Right forelimb (tissue), 1 donor: ENCODE results near the gene COL6A2.
"Not testable (repeated sequence)": the region's sequence is repeated elsewhere in the genome, so short reads cannot be mapped to it uniquely, and the experiment has no call there.

Source experiments
- DNase-seq: peaks from one replicate; pipeline ENCODE4 v3.0.0-alpha.2; 2018

Gene COL6A2

DNA sequence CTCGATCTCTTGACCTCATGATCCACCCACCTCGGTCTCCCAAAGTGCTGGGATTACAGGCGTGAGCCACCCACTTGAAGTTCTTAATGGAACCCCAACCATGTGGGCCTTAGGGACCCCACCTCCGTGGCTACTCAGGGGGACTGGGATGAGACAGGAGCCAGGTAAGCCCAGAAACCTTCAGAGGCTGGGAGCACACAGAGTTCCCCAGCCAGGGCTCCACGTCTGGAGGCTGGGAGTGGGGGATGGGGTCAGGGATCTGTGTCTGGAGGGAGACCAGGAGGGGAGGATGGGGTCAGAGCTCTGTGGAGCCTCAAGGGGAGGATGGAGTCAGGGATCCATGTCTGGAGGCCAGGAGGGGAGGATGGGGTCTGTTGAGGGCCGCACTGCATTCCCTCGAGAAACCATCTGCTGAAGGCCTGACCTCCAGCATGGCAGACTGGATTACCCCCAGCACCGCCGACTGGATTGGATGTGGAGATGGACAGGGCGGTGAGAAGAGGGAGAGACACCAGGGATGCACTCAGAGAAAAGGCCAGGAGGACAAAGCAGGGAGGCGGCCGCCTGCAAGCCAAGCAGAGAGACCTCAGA, 59.6 kb downstream of the COL6A2 start:
- DNase-seq, result peak; percentile 28

DNA sequence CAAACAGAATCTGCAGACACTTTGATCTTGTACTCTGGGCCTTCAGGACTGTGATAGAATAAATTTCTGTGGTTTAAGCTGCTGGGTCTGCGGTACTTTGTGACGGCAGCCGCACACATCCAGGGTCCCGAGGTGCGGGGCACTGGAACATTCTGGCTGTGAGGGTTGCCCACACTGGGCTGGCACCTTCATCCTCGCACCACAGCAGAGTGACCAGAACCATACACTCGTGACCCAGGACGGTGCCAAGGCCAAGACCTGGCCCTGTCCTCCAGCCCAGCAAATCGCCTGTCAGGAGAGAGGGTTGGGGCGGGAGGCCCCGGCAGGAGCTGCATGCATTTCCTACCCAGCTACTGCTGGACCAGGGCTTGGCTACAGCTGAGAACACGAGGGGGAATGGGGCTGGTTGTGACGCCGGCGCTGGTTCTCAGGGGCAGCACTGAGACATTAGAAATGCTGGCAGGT, 60.1 kb downstream of the COL6A2 start:
- DNase-seq, result no peak

DNA sequence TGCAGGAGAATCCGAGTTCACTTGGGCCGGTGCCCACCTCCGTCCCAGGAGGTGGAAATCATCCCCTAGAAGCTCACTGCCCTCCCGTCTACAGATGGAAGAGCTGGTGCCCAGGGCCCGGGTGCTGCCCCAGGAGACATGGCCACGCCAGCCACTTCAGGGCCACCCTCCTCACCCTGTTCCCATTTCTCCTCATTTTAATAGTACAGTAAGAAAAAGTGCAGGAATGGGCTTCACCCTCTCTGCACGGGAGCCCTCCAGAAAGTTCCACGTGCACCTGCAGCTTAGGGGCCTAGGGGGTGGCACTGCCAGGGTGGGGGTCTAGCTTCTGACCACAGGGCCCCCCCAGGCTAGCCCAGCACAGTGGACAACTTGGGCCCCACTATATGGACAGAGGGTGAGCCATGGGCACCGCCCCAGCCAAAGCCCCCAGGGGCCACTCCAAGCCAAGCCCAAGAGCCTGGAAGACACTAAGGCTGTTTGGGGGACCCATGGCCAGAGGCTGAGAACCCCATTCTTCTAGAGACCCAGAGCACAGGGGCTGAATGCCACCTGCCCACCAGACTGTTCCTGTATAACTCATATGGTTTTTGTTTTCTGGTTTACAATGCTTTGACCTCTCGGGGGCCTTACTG, 60.9 kb downstream of the COL6A2 start:
- DNase-seq, result peak; percentile 34

DNA sequence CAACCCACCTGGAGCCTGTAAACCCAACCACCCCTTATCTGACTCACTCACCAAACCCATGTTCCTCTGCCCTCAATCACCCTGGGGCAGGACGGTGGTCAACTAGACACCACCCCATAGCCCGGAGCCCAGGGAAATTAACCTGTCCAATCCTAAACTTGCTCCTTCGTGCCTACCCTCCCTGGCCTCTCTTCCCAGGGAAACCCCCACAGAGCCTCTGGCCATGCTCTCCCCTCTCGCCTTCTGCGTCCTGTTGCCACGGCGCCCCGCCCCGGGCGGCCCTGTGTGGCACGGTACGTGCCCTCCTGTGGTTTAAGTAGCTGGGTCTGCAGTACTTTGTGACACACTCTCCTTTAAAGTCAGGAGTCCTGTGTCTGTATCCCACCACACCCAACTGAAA, 61.5 kb downstream of the COL6A2 start:
- peak; percentile 32 for DNase-seq

DNA sequence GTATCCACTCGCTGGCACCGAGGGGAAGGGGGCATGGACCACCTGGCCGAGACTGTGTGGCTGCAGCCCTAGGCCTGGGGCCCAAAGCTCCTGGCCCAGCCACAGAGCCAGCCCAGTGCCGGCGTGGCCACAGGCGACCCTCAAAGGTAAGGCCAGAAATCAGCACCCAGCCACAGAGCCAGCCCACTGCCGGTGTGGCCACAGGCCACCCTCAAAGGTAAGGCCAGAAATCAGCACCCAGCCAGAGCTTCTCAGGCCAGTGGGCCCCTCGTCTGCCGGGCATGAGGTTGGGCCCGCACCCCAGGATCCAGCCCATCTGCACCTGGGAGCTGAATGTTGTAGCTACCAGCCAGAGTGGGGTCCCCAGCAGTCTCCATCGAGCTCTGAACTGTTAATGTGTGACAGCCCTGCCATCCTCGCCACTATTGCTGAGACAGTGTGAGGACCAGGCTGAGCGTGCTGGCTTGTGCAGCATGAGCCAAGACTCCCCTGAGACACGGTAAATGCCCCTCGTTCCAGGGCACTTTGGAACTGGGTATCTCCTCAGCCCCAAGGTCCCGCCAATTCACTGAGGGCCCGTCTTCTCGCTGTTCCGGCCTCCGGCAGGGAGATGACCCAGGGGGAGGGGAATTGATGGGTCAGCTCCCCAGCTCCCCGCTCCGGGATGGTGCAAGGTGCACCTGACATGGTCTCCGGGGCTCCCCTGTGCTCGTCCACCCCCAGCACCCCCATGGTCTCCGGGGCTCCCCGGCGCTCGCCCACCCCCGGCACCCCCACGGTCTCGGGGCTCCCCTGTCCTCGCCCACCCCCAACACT, 62.1 kb downstream of the COL6A2 start:
- DNase-seq, result peak; percentile 32

DNA sequence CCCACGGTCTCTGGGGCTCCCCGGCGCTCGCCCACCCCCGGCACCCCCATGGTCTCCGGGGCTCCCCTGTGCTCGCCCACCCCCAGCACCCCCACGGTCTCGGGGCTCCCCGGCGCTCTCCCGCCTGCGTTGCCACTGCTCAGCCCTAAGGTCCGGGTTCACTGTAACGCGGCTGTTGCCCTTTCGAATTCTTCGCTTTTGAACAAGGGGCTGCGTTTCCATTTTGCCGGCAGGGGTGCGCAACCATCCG, 62.7 kb downstream of the COL6A2 start:
- peak; percentile 44 for DNase-seq

DNA sequence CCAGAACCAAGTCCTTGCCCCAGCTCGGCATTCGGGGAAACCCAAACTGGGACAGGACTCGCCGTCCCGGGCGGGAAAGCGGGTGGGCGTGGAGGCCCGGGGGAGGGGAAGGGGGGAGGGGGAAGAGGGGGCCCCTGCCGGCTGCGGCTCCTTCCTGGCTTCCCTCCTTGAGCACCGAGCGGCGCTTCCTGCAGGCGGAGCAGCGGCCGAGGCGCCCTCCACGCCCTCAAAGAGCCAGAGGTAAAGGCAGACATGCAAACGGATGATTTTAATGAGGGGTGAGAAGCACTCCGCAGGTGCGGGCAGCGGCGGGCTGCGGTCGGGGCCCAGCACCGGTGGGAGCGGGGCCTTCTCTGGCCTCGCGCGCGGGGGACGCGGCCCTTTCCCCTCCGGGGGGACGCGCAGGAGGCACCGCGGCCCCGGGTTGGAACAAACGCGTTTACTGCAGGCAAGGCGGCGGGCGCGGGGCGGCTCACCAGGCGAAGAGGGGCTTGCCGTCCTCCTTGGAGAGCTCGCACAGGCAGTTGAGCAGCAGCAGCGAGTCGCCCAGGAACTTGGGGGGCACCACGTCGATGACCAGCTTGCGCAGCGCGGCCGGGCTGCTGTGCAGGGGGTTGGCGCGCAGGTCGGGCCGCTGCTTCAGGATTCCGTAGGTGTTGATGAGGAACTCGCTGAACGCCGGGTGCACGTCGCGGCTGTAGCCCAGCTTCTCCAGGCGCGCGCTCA, 63.2 kb downstream of the COL6A2 start:
- peak; percentile 36 for DNase-seq

DNA sequence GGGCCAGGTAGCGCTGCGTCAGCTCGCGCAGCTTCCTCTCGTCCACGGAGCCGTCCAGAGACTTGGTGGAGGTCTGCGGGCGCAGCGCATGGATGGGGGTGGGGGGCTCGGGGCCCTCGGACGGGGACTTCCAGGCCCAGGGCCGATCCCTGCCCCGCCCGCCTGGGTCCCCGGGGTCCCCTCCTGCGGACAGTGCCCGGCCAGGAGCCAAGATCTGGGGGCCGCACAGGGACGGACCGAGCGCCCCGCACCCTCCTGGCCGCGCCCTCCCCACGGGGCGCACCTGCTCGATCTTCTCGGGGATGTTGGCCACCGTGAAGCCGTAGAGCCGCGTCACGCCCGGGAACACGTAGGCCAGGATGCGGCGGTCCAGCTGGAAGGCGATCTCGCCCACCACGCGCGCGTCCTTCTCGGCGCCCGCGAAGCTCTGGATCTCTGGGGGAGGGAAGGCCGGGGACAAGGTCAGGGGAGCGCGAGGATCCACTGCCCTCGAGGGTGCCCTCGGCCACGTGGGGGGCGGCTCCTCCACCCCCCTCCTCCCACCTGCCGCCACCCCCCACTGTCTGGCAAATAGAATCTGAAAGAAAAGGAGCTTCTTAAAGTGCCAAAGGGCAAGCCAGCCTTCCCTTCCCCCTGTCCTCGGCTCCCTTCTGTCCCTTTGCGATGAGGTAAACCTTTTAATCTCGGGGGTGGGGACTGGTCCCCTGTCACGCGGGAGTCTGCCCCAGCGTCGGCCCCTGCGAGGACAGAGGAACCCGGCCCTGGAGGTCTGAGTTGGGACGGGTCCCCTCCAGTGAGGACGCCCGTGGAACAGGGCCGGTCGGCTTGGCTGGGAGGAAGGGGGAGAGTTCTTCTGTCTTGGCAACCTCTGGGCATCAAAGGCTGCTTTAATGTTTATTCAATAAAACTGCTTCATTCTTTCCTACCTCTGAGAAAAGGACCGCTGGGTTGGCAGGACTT, 64.0 kb downstream of the COL6A2 start:
- DNase-seq, result peak; percentile 42

DNA sequence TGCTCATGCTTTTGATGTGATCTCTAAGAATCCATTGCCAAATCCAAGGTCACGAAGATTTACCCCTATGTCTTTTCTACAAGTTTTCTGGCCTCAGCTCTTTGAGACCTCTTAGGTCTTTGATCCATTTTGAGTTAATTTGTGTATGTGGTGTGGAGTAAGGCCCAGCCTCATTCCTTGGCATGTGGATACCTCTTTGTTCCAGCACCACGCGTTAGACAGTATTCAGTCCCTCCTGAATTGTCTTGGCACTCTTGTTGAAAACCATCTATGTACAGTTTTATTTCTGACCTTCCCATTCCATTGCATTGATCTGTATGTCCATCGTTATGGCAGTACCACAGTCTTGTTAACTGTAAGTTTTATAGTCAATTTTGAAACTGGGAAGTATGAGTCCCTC, 65.5 kb downstream of the COL6A2 start:
- DNase-seq, result peak; percentile 21

DNA sequence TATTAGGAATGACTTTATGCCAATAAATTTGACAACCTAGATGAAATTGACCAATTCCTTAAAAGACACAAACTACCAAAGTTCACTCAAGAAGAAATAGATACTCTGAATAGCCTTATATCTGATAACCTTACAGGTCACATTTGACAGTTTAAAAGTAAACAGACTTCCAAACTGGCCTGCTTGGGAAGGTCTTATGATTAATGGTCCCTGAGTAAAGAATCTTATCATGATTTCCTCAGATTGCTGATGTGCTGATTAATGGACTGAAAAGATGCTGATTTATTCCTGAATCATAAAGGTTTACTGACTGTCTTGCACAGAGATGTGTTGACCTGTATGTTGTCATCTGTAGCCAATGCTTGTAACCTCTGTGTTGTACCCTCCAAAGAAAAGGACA, 67.2 kb downstream of the COL6A2 start:
- no peak for DNase-seq

DNA sequence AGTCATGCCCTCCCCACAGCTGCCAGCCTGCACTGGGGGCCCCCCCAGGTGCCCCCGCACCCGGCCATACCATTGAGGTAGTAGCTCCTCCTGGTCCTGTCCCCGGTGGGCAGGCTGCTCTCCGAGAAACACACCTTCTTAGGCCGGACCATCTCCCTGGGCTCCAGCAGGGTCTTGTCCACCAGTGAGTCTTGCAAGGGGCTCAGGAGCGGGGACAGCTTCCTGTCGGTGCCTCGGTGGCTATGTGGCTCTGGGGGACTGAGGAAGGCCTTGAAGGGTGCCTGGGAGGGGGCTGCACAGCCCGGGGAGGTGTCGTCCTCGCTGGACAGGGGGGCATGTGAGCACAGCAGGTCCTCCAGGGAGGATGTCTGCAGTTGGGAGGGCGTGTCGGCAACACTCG, 70.3 kb downstream of the COL6A2 start:
- DNase-seq, result no peak

DNA sequence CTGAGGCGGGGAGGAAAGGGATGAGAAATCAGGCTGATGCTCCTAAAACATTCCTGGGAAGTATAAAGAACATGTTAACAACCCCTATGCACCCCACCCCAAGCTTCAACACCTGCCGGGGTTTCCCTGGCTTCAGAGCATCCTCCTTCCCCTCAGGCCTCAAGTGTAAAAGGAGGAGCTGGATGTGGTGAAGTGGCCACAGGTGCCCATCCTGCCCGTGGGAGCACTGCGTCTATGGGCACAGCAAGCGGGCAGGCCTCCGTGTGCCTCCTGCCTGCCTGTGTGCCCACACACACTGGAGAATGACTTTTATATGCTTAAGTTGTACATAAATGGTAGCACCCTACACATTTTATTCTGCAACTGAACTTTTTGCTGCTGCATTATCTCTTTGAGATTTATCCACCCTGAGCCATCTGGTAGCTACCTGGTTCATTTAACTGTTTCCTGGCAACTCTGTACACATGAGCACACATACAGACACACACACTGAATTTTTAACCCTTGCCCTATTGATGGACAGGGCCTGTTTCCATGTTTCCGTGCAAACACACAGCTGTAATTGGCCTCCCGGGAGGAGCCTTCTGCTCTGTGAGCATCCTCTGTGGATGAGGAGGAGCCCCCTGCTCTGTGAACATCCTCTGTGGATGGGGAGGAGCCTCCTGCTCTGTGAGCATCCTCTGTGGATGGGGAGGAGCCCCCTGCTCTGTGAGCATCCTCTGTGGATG, 70.9 kb downstream of the COL6A2 start:
- DNase-seq, result no peak

DNA sequence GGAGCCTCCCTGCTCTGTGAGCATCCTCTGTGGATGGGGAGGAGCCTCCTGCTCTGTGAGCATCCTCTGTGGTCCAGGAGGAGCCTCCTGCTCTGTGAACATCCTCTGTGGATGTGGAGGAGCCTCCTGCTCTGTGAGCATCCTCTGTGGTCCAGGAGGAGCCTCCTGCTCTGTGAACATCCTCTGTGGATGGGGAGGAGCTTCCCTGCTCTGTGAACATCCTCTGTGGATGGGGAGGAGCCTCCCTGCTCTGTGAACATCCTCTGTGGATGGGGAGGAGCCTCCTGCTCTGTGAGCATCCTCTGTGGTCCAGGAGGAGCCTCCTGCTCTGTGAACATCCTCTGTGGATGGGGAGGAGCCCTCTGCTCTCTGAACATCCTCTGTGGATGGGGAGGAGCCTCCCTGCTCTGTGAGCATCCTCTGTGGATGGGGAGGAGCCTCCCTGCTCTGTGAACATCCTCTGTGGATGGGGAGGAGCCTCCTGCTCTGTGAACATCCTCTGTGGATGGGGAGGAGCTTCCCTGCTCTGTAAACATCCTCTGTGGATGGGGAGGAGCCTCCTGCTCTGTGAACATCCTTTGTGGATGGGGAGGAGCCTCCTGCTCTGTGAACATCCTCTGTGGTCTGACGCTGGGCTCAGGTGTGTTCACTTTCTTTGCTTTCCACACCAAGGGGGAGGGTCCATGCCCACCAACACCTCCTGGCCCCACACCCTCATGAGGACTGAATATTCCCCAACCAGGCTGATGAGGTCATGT, 72.7 kb downstream of the COL6A2 start:
- not testable (repeated sequence) for DNase-seq

DNA sequence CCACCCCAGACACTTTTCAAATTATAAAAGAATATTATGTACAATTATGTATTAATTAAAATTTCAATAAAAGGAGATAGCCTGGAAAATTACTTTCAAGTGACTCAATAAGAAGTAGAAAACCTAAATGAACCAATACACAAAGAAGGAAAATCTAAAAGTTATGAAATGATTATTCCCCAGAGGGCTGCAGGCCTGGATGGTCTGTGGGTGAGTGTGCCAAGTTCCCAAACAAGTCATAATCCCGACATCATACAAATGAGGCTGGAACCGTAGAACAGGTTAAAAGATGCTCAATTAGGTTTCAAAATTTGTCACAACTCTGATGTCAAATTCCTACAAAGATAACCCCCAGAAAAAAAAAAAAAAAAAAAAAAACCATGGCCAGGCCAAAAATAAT, 73.7 kb downstream of the COL6A2 start:
- DNase-seq, result no peak

DNA sequence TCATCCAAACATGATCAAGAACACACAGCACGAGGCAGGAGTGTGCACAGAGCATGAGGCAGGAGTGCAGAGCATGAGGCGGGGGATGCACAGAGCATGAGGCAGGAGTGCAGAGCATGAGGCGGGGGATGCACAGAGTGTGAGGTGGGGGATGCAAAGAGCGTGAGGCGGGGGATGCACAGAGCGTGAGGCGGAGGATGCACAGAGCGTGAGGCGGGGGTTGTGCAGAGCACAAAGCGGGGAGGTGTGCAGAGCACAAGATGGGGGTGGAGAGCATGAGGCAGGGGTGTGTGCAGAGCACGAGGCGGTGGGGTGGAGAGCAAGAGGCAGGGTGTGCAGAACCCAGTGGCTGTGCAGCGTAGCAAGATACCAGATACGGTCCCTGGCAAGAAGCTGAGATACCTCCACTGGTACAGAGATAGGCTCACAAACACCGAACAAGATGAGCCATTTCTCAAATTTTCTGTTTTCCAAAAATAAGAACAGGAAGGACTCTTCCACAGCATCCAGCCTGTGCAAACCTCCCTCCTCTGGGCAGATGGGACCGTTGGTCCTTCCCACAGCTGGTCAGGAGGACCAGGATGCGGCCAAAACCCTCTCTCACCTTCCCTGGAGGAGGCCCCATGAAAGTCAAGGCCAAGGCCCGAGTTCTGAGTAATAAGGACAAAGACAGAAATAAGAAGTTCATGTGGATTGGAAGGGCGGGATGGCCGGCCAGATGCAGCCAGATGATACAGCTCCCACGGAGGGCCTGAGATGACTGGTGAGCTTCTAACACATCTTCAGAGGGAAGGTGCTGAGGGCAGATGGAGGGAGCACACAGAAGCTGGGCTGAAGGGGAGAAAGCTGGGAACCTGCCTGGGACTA, 74.3 kb downstream of the COL6A2 start:
- DNase-seq, result peak; percentile 32

DNA sequence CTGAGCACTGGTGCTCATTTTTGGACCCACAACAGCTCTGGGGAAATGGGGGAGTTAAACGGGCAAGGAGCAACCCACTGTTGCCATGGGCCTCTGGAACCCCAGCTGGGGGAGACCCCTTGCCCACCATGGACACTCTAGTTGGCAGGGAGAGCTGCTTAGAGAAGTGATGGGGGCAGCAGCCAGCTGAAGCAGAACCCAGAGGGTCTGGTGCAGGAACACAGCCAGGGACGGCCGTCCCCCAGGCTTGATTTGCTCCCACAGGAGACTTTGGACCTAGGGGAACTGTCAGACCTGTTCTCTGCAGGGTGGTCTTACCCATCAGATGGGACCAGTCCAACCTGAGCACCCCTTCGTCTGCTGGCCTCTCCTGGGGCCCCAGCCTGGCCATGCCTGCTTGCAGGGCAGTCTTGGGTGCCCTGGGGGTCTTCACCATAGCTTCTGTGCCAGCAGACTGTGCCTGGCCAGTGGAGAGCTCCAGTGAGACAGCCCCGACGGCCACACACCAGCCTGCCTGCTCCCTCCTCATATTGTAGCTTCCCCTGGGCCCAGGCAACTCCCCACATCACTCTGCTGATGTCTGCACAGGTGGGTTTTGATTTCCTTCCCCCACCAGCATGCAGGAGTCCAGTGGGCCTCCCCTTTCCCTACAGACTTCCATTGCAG, 75.1 kb downstream of the COL6A2 start:
- no peak for DNase-seq

DNA sequence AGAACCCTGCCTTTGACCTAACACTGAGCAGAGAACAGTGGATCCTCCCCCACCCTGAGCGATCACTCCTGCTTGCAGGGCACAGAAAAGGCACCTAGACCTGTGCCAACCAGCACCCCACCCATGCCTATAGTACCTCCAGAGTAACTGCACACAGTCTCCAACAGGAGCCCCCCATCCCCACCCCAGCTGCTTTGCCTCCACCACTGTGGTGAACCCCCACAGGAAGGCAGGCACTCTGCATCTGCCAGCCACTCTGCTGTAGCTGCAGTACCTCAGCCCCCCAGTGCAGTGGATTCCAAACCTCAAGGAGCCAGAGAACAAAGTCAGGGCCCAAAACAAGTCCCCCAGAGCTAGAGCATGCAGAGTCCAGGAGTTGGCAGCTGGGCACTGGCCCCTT, 75.7 kb downstream of the COL6A2 start:
- peak; percentile 24 for DNase-seq

DNA sequence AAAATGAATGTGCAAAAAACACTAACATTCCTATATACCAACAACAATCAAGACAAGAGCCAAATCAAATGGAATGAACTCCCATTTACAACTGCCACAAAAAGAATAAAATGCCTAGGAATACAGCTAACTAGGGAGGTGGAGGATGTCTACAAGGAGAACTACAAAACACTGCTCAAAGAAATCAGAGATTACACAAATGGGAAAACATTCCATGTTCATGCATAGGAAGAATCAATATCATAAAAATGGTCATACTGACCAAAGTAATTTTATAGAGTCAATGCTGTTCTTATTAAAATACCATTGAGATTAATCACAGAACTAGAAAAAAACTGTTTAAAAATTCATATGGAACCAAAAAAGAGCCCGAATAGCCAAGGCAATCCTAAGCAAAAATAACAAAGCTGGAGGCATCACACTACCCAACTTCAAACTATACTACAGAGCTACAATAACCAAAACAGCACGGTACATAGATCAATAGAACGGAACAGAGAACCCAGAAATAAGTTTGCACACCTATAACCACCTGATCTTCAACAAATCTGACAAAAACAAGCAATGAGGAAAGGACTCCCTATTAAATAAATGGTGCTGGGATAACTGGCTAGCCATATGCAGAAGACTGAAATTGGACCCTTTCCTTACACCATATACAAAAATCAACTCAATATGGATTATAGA, 78.7 kb downstream of the COL6A2 start:
- not testable (repeated sequence) for DNase-seq

DNA sequence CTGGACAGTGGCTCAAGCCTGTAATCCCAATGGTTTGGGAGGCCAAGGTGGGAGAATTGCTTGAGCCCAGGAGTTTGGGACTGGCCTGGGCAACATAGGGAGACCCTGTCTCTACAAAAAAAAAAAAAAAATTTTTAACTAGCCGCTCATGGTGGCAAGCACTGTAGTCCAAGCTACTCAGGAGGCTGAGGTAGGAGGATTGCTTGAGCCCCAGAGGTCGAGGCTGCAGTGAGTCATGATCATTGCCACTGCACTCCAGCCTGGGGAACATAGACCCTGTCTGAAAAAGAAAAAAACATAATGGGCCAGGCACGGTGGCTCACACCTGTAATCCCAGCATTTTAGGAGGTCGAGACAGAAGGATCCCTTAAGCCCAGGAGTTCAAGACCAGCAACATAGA, 81.0 kb downstream of the COL6A2 start:
- no peak for DNase-seq
